HEK293 (cell line): ENCODE measurements around the gene MAML1.

ENCODE experiments used
- BCL11B ChIP-seq: fragments of 450-650 bp; formaldehyde crosslinking; IDR thresholded peaks from 2 replicates; pipeline ENCODE4 v1.5.1; 2016; ENCODE audit warnings: low read depth, missing biosample characterization, missing genetic modification characterization
- CTCF ChIP-seq: fragments of 450-650 bp; formaldehyde crosslinking; IDR thresholded peaks from 2 replicates; pipeline ENCODE4 v1.5.1; 2016; ENCODE audit warnings: missing biosample characterization, missing genetic modification characterization
- HIC1 ChIP-seq: fragments of 450-650 bp; formaldehyde crosslinking; IDR thresholded peaks from 2 replicates; pipeline ENCODE4 v1.5.1; 2016; ENCODE audit warnings: missing biosample characterization, missing genetic modification characterization
- IKZF3 ChIP-seq: fragments of 450-650 bp; IDR thresholded peaks from 2 replicates; pipeline ENCODE4 v1.5.0; 2018; ENCODE audit warnings: missing biosample characterization, mild to moderate bottlenecking, missing genetic modification characterization, moderate library complexity
- INSM2 ChIP-seq: fragments of 450-650 bp; formaldehyde crosslinking; IDR thresholded peaks from 2 replicates; pipeline ENCODE4 v1.5.1; 2016; ENCODE audit warnings: missing biosample characterization, missing genetic modification characterization
- KLF1 ChIP-seq: fragments of 450-650 bp; formaldehyde crosslinking; IDR thresholded peaks from 2 replicates; pipeline ENCODE4 v1.5.1; 2016; ENCODE audit warnings: missing biosample characterization, missing genetic modification characterization
- OVOL3 ChIP-seq: fragments of 450-650 bp; formaldehyde crosslinking; IDR thresholded peaks from 2 replicates; pipeline ENCODE4 v1.5.1; 2016; ENCODE audit warnings: missing biosample characterization, missing genetic modification characterization
- SP2 ChIP-seq: fragments of 450-650 bp; formaldehyde crosslinking; IDR thresholded peaks from 2 replicates; pipeline ENCODE4 v1.5.1; 2016; ENCODE audit warnings: missing biosample characterization, missing genetic modification characterization
- SP3 ChIP-seq: fragments of 450-650 bp; formaldehyde crosslinking; IDR thresholded peaks from 2 replicates; pipeline ENCODE4 v1.5.1; 2016; ENCODE audit warnings: missing biosample characterization, missing genetic modification characterization
- SP7 ChIP-seq: fragments of 450-650 bp; formaldehyde crosslinking; IDR thresholded peaks from 2 replicates; pipeline ENCODE4 v1.5.1; 2016; ENCODE audit warnings: missing biosample characterization, missing genetic modification characterization
- ZBTB20 ChIP-seq: fragments of 450-650 bp; formaldehyde crosslinking; IDR thresholded peaks from 2 replicates; pipeline ENCODE4 v1.5.1; 2016; ENCODE audit warnings: missing biosample characterization, missing genetic modification characterization
- ZBTB21 ChIP-seq: fragments of 450-650 bp; formaldehyde crosslinking; IDR thresholded peaks from 2 replicates; pipeline ENCODE4 v1.5.1; 2017; ENCODE audit warnings: missing biosample characterization, missing genetic modification characterization
- ZBTB26 ChIP-seq: fragments of 450-650 bp; formaldehyde crosslinking; optimal IDR thresholded peaks from 2 replicates; pipeline ENCODE3; 2016; ENCODE audit warnings: missing biosample characterization, mild to moderate bottlenecking, missing genetic modification characterization
- ZFHX2 ChIP-seq: fragments of 450-650 bp; formaldehyde crosslinking; conservative IDR thresholded peaks from 2 replicates; pipeline ENCODE4 v1.5.1; 2016; ENCODE audit warnings: missing biosample characterization, missing genetic modification characterization
- ZNF10 ChIP-seq: fragments of 450-650 bp; formaldehyde crosslinking; IDR thresholded peaks from 2 replicates; pipeline ENCODE4 v1.5.1; 2017; ENCODE audit warnings: missing biosample characterization, missing genetic modification characterization
- ZNF146 ChIP-seq: fragments of 450-650 bp; formaldehyde crosslinking; IDR thresholded peaks from 2 replicates; pipeline ENCODE4 v1.5.1; 2016; ENCODE audit warnings: missing biosample characterization, missing genetic modification characterization
- ZNF174 ChIP-seq: fragments of 450-650 bp; formaldehyde crosslinking; IDR thresholded peaks from 2 replicates; pipeline ENCODE4 v1.5.0; 2017; ENCODE audit warnings: missing biosample characterization, mild to moderate bottlenecking, missing genetic modification characterization
- ZNF175 ChIP-seq: fragments of 450-650 bp; formaldehyde crosslinking; IDR thresholded peaks from 2 replicates; pipeline ENCODE4 v1.5.1; 2016; ENCODE audit warnings: missing biosample characterization, missing genetic modification characterization
- ZNF184 ChIP-seq: fragments of 450-650 bp; IDR thresholded peaks from 2 replicates; pipeline ENCODE4 v1.5.1; 2018; ENCODE audit warnings: missing biosample characterization, mild to moderate bottlenecking, missing genetic modification characterization
- ZNF248 ChIP-seq: fragments of 450-650 bp; formaldehyde crosslinking; IDR thresholded peaks from 2 replicates; pipeline ENCODE4 v1.5.1; 2017; ENCODE audit warnings: missing biosample characterization, missing genetic modification characterization
- ZNF292 ChIP-seq: fragments of 450-650 bp; formaldehyde crosslinking; IDR thresholded peaks from 2 replicates; pipeline ENCODE4 v1.5.1; 2016; ENCODE audit warnings: low read depth, missing biosample characterization, missing genetic modification characterization, borderline replicate concordance
- ZNF324 ChIP-seq: fragments of 450-650 bp; formaldehyde crosslinking; IDR thresholded peaks from 2 replicates; pipeline ENCODE4 v1.5.1; 2016; ENCODE audit warnings: missing biosample characterization, missing genetic modification characterization
- ZNF473 ChIP-seq: fragments of 450-650 bp; formaldehyde crosslinking; IDR thresholded peaks from 2 replicates; pipeline ENCODE4 v1.5.1; 2017; ENCODE audit warnings: missing biosample characterization, missing genetic modification characterization
- ZNF580 ChIP-seq: fragments of 450-650 bp; formaldehyde crosslinking; IDR thresholded peaks from 2 replicates; pipeline ENCODE4 v1.5.1; 2016; ENCODE audit warnings: missing biosample characterization, missing genetic modification characterization
- ZNF585B ChIP-seq: fragments of 450-650 bp; formaldehyde crosslinking; IDR thresholded peaks from 2 replicates; pipeline ENCODE4 v1.5.1; 2016; ENCODE audit warnings: missing biosample characterization, missing genetic modification characterization
- ZNF610 ChIP-seq: fragments of 450-650 bp; formaldehyde crosslinking; IDR thresholded peaks from 2 replicates; pipeline ENCODE4 v1.5.1; 2016; ENCODE audit warnings: missing biosample characterization, missing genetic modification characterization, borderline replicate concordance
- ZNF629 ChIP-seq: fragments of 450-650 bp; formaldehyde crosslinking; IDR thresholded peaks from 2 replicates; pipeline ENCODE4 v1.5.1; 2017; ENCODE audit warnings: missing biosample characterization, missing genetic modification characterization
- ZNF645 ChIP-seq: fragments of 450-650 bp; formaldehyde crosslinking; IDR thresholded peaks from 2 replicates; pipeline ENCODE4; 2016; ENCODE audit warnings: missing biosample characterization, missing genetic modification characterization
- ZNF664 ChIP-seq: fragments of 450-650 bp; formaldehyde crosslinking; IDR thresholded peaks from 2 replicates; pipeline ENCODE4 v1.5.1; 2016; ENCODE audit warnings: missing biosample characterization, missing genetic modification characterization
- ZNF777 ChIP-seq: fragments of 450-650 bp; formaldehyde crosslinking; IDR thresholded peaks from 2 replicates; pipeline ENCODE4 v1.5.1; 2017; ENCODE audit warnings: missing biosample characterization, missing genetic modification characterization, borderline replicate concordance
- ZNF843 ChIP-seq: fragments of 450-650 bp; formaldehyde crosslinking; IDR thresholded peaks from 2 replicates; pipeline ENCODE4 v1.5.1; 2016; ENCODE audit warnings: missing biosample characterization, missing genetic modification characterization
- ZXDB ChIP-seq: fragments of 450-650 bp; formaldehyde crosslinking; IDR thresholded peaks from 2 replicates; pipeline ENCODE4 v1.5.1; 2016; ENCODE audit warnings: missing biosample characterization, missing genetic modification characterization

Gene MAML1

GRCh38 chr5:179820483-179821297 is 88.1 kb downstream of the MAML1 start, which contains the start of gene SQSTM1 (continued):
- TF ChIP-seq IKZF3 (tag by site-specific recombination), result no peak
- peak; percentile 72 for TF ChIP-seq SP2
- no peak; the same call in 1 of the 2 replicates for TF ChIP-seq ZNF324 (tag by site-specific recombination)
- peak; percentile 82 for TF ChIP-seq SP7 (tag by site-specific recombination)
- TF ChIP-seq KLF1 (tag by site-specific recombination), result peak; percentile 77
- 0 out of 2 replicates have a peak, but pooled peaks have one; percentile 35 for TF ChIP-seq ZNF184 (tag by site-specific recombination)
- no peak for TF ChIP-seq OVOL3
- peak; percentile 29; the same call in 1 of the 2 replicates for TF ChIP-seq ZNF777 (tag by site-specific recombination)
- no peak for TF ChIP-seq ZNF174 (tag by site-specific recombination)
- TF ChIP-seq ZNF664 (tag by site-specific recombination), result no peak
- TF ChIP-seq ZNF645 (tag by site-specific recombination), result no peak
- TF ChIP-seq ZNF629, result peak; percentile 78
- TF ChIP-seq CTCF (tag by site-specific recombination), result no peak
- TF ChIP-seq ZNF146 (tag by site-specific recombination), result 0 out of 2 replicates have a peak, but pooled peaks have one; percentile 37
- peak; percentile 90 for TF ChIP-seq ZXDB (tag by site-specific recombination)
- TF ChIP-seq ZNF585B (tag by site-specific recombination), result no peak
- TF ChIP-seq ZNF10 (tag by site-specific recombination), result 0 out of 2 replicates have a peak, but pooled peaks have one; percentile 7
- TF ChIP-seq INSM2 (tag by site-specific recombination), result peak; percentile 42; the same call in 1 of the 2 replicates
- TF ChIP-seq ZBTB26, result peak; percentile 70
- peak; percentile 84 for TF ChIP-seq BCL11B
- TF ChIP-seq ZBTB20 (tag by site-specific recombination), result peak; percentile 69; the same call in 1 of the 2 replicates
- no peak for TF ChIP-seq ZNF473 (tag by site-specific recombination)
- peak; percentile 91 for TF ChIP-seq ZNF610 (tag by site-specific recombination)
- TF ChIP-seq ZNF175 (tag by site-specific recombination), result no peak
- TF ChIP-seq ZNF292 (tag by site-specific recombination), result no peak
- TF ChIP-seq ZFHX2 (tag by site-specific recombination), result peak; percentile 67
- peak; percentile 33; the same call in 1 of the 2 replicates for TF ChIP-seq ZNF843 (tag by site-specific recombination)
- TF ChIP-seq ZNF248 (tag by site-specific recombination), result no peak
- peak; percentile 49; the same call in 1 of the 2 replicates for TF ChIP-seq ZBTB21
- peak; percentile 13 for TF ChIP-seq HIC1 (tag by site-specific recombination)
- TF ChIP-seq ZNF580, result peak; percentile 70
- TF ChIP-seq SP3 (tag by site-specific recombination), result peak; percentile 95
